SW480 (cell line): Measurements from ENCODE around the gene LIMS1.
"Not testable (repeated sequence)": the region's sequence is repeated elsewhere in the genome, so short reads cannot be mapped to it uniquely, and the experiment has no call there.

Experiments
- DNase-seq: peaks from one replicate; pipeline ENCODE4 v3.0.0-alpha.2; 2016; ENCODE audit warnings: low spot score

LIMS1 gene

GRCh38 chr2:108634576-108635160 lies 100.4 kb downstream of the LIMS1 start:
- no peak for DNase-seq

DNA sequence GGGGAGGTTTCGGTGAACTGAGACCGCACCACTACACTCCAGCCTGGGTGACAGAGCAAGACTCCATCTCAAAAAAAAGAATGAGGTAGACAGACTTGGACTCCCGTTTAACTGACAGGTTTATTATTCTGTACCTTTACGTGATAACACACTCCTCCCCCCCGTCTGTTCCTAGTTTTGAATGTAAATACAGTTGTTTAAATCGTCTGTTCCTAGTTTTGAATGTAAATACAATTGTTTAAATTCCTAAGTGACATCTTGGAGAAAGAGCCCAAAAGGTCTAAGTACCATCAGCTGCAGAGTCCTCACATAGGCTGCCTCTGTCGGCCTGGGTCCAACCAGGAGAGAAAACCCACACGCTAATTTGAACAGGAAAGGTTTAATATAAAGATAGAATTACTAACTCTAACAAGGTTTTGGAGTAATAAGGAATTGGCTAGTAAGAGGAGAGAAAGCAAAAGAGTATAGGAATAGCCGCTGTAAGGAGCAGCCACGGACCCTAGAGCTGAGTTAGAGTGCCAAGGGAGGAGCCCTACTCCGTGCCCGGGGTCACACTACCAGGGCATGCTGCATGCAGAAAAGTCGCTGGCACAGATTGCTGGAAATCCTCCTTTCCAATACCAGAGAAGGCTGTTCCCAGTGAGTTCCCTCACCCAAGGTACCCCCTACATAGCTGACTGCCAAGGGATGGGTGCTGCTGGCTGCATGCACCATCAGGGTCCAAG lies 101.5 kb downstream of the LIMS1 start:
- DNase-seq: no peak

GRCh38 chr2:108637304-108637669 lies 103.0 kb downstream of the LIMS1 start:
- peak; percentile 69 for DNase-seq

DNA sequence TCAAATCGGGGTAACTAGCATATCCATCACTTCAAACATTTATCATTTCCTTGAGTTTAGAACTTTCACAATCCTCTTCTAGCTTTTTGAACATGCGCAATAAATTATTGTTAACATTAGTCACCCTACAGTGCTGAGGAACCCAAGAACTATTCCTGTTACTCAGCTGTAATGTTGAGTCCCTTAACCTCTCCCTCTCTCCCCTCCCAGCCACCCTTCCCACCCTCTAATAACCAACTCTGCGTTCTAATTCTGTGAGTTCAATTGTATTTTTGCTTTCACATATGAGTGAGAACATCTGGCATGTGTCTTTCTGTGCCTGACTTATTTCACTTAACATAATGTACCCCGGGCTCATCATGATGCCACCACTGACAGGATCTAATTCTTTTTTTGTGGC lies 106.5 kb downstream of the LIMS1 start:
- no peak for DNase-seq

- no peak for DNase-seq
These were observed 107.5 kb downstream of the LIMS1 start for GRCh38 chr2:108641756-108642155.

DNA sequence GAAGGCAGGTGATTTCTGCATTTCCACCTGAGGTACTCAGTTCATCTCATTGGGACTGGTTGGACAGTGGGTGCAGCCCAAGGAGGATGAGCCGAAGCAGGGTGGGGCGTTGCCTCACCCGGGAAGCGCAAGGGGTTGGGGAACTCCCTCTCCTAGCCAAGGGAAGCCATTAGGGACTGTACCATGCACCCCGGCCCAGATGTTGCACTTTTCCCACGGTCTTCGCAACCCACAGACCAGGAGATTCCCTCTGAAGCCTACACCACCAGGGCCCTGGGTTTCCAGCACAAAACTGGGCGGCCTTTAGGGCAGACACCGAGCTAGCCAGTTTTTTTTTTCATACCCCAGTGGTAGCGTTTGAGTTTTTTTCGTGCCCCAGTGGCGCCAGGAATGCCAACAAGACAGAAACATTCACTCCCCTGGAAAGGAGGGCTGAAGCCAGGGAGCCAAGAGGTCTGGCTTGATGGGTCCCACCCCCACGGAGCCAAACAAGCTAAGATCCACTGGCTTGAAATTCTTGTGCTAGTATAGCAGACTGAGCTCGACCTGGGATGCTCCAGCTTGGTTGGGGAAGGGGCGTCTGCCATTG lies 109.1 kb downstream of the LIMS1 start:
- no peak for DNase-seq

GRCh38 chr2:108643862-108644261 lies 109.6 kb downstream of the LIMS1 start:
- not testable (repeated sequence) for DNase-seq

DNA sequence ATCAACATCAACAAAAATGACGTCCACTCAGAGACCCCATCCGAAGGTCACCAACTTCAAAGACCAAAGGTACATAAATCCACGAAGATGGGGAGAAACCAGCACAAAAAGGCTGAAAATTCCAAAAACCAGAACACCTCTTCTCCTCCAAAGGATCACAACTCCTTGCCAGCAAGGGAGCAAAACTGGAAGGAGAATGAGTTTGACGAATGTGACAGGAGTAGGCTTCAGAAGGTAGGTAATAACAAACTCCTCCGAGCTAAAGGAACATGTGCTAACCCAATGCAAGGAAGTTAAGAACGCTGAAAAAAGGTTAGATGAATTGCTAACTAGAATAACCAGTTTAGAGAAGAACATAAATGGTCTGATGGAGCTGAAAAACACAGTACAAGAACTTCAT lies 110.2 kb downstream of the LIMS1 start:
- DNase-seq: not testable (repeated sequence)

DNA sequence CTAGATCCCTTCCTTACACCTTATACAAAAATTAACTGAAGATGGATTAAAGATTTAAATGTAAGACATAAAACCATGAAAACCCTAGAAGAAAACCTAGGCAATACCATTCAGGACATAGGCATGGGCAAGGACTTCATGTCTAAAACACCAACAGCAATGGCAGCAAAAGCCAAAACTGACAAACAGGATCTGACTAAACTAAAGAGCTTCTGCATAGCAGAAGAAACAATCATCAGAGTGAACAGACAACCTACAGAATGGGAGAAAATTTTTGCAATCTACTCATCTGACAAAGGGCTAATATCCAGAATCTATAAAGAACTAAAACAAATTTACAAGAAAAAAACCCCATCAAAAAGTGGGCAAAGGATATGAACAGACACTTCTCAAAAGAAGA lies 114.5 kb downstream of the LIMS1 start:
- DNase-seq: not testable (repeated sequence)

- DNase-seq: not testable (repeated sequence)
These were observed 116.2 kb downstream of the LIMS1 start for GRCh38 chr2:108650465-108650864.

- not testable (repeated sequence) for DNase-seq
These were observed 117.2 kb downstream of the LIMS1 start for GRCh38 chr2:108651468-108651867.

- peak; percentile 93 for DNase-seq
These were observed 118.1 kb downstream of the LIMS1 start for GRCh38 chr2:108652187-108652931.

DNA sequence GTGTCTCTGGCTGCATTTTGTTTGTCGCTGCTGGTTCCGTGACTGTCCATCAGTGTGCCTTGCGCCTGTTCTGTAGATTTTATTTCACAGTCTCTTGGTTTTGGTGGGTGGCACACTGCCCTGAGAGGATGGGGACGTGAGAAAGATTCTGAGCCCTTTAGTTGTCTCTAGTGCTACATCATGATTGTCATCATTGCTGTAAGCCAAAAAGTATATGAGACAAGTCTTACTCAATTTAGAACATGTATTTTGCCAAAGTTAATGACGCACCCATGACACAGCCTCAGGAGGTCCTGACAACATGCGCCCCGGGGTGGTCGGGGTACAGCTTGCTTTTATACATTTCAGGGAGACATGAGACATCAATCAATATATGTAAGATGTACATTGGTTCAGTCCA lies 119.2 kb downstream of the LIMS1 start:
- not testable (repeated sequence) for DNase-seq

DNA sequence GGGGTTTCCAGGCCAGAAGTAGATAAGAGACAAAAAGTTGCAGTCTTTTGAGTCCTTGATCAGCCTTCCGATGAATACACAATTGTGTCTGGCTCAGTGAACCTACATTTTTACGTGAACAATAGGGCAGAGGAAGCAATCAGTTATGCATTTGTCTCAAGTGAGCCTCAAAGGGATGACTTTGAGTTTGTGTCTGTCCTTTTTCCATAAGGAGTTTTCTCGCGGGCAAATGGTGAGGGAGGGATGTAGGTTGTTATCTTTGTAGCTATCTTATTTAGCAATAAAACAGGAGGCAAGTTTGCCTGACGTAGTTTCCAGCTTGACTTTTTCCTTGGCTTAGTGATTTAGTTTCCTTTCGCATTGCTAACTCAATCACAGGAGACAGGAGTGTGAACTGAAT lies 119.6 kb downstream of the LIMS1 start:
- DNase-seq: not testable (repeated sequence)

- DNase-seq: not testable (repeated sequence)
These were observed 120.4 kb downstream of the LIMS1 start for GRCh38 chr2:108654521-108655125.

- DNase-seq: not testable (repeated sequence)
These were observed 121.0 kb downstream of the LIMS1 start for GRCh38 chr2:108655270-108655669.

GRCh38 chr2:108656282-108656681 lies 122.0 kb downstream of the LIMS1 start:
- DNase-seq: not testable (repeated sequence)

- DNase-seq: not testable (repeated sequence)
These were observed 123.2 kb downstream of the LIMS1 start for GRCh38 chr2:108657517-108657916.

DNA sequence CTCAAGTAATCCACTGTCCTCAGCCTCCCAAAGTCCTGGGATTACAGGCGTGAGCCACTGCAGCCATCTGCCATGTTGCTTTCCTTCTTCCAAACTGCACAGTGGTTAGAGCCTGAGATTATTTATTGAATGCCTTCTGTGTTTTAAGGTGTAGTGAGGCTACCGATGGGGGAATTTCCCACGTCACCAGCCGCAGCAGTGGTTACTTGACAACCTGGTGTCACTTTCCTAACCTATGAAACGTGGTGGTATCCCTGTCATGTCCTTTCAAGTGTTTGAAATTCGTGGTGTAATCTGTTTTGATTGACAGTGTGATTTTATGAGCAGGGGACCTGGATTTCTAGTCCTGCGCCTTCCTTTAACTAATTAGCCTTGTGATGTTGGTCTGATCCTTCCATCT lies 124.3 kb downstream of the LIMS1 start:
- DNase-seq: not testable (repeated sequence)

GRCh38 chr2:108661493-108661892 lies 127.2 kb downstream of the LIMS1 start:
- not testable (repeated sequence) for DNase-seq

- peak; percentile 28 for DNase-seq
These were observed 127.9 kb downstream of the LIMS1 start for GRCh38 chr2:108662207-108662612.

DNA sequence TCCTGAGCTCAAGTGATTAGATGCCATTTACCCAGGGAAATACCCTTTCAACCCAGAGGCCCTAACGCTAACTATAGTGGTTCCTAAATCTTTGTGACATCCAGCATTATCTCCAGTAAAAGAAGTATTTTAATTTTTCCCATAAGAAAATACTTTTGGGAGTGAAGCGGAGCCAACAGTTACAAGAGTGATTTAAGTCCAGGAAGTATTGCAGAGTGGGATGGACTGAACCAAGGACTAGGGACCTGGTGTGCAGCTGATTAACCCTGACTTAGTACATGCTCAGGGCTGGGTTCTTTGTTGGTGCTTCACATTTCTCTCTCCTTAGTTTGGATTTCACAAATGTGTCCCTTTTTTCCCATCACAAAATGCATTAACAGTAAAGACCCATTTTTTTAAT lies 129.1 kb downstream of the LIMS1 start:
- DNase-seq: not testable (repeated sequence)
